Prostate gland (tissue), 2 donors: Measurements from ENCODE around the gene CMTR2.

ENCODE experiments used
- POLR2A ChIP-seq: fragments of 450-650 bp; IDR thresholded peaks from one replicate; pipeline ENCODE4 v1.6.1; 2016; ENCODE audit warnings: antibody characterized with exemption, mild to moderate bottlenecking
- TF ChIP-seq, protein P1 (sequence below), 4 experiments: fragments of 200-600 bp in 2 of 4; fragments of 450-650 bp in 2 of 4; sonication (generic) in 2 of 4; IDR thresholded peaks; 1 replicate in 3 of 4; 2 replicates in 1 of 4; pipeline ENCODE4 v1.5.1; 2016 to 2019; ENCODE audit warnings: antibody characterized with exemption in 4 of 4, mild to moderate bottlenecking in 2 of 4, moderate library complexity in 2 of 4

DNA sequence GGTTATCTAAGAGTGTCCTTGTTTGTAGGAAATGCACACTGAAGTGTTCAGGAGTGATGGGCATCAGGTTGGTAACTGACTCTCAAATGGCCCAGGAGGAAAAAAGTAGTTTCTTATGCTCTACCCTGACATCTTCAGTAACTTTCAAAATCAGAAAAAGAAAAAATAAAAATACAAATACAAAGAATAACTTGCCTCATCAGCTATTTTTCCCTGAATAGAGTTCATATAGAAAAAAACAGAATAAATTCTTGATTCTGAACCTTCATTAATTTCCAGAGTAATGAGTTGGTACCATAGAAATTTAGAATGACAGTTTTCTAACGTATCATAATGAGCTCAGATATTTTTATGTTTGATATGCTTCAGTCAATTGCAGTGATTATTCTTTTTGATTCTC, 31.4 kb downstream of the CMTR2 start:
- TF ChIP-seq, protein P1, sequence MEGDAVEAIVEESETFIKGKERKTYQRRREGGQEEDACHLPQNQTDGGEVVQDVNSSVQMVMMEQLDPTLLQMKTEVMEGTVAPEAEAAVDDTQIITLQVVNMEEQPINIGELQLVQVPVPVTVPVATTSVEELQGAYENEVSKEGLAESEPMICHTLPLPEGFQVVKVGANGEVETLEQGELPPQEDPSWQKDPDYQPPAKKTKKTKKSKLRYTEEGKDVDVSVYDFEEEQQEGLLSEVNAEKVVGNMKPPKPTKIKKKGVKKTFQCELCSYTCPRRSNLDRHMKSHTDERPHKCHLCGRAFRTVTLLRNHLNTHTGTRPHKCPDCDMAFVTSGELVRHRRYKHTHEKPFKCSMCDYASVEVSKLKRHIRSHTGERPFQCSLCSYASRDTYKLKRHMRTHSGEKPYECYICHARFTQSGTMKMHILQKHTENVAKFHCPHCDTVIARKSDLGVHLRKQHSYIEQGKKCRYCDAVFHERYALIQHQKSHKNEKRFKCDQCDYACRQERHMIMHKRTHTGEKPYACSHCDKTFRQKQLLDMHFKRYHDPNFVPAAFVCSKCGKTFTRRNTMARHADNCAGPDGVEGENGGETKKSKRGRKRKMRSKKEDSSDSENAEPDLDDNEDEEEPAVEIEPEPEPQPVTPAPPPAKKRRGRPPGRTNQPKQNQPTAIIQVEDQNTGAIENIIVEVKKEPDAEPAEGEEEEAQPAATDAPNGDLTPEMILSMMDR (IDR thresholded peaks at IDR 0.05), result no peak
- TF ChIP-seq POLR2A, result no peak
